IMR-90 (cell line): ENCODE data around the gene STAG1. TPM values are rescaled to one million over a fixed set of nuclear protein-coding genes. Genes with fewer than 3 reads are reported as not detected.
A peak's percentile ranks its signal among the peaks of the same experiment; 100 is the strongest.

Source experiments
- ATAC-seq: fragments of 200-7000 bp; cut with Tn5 transposase; 2 replicates; pipeline ENCODE4 v1.9.1; 2020; ENCODE audit warnings: low read depth, mild to moderate bottlenecking, moderate library complexity
- BruUV-seq: library from RNA; stranded (reverse); fragments of 400-500 nt; replicated peaks from 2 replicates; lab custom pipeline; 2021; lab: Mats Ljungman, UMichigan
- CTCF ChIA-PET: fragments of 300-600 bp; formaldehyde crosslinking; extraction: SDS; loops from one replicate; lab custom pipeline; 2021; ENCODE audit warnings: antibody characterized with exemption; lab: Yijun Ruan, JAX
- POLR2A ChIA-PET: fragments of 300-600 bp; sonication (Branson Sonifier 250); formaldehyde crosslinking; loops from one replicate; lab custom pipeline; 2022; ENCODE audit warnings: antibody characterized with exemption; ENCODE audit not compliant: unreplicated experiment; lab: Charles Lee
- DNase-seq: peaks from one replicate; pipeline ENCODE4 v3.0.0; 2013
- H2AFZ ChIP-seq: replicated peaks from 2 replicates; pipeline ENCODE3; 2013; ENCODE audit warnings: low read length, mild to moderate bottlenecking; ENCODE audit not compliant: poor library complexity
- H2AK5ac ChIP-seq: 2 replicates; pipeline ENCODE4 v1.6.1; 2013; ENCODE audit warnings: low read depth, low read length, inconsistent platforms
- H2AK9ac ChIP-seq: replicated peaks from 2 replicates; pipeline ENCODE3; 2013; ENCODE audit warnings: mild to moderate bottlenecking, low read depth, low read length, moderate library complexity; ENCODE audit not compliant: poor library complexity
- H2BK120ac ChIP-seq: 2 replicates; pipeline ENCODE4 v1.6.1; 2013; ENCODE audit warnings: low read depth, low read length, inconsistent platforms
- H2BK15ac ChIP-seq: 3 replicates; pipeline ENCODE4 v1.6.1; 2013; ENCODE audit warnings: low read depth, low read length, inconsistent platforms
- H2BK20ac ChIP-seq: 2 replicates; pipeline ENCODE4 v1.6.1; 2013; ENCODE audit warnings: low read depth, mild to moderate bottlenecking, inconsistent platforms, low read length, moderate library complexity
- H2BK5ac ChIP-seq: 2 replicates; pipeline ENCODE4 v1.6.1; 2013; ENCODE audit warnings: mild to moderate bottlenecking, low read depth, low read length, inconsistent platforms; ENCODE audit not compliant: poor library complexity, severe bottlenecking
- H3K14ac ChIP-seq: replicated peaks from 2 replicates; pipeline ENCODE4 v1.6.1; 2013; ENCODE audit warnings: low read depth, low read length, inconsistent platforms
- H3K18ac ChIP-seq: 2 replicates; pipeline ENCODE4 v1.6.1; 2013; ENCODE audit warnings: low read depth, low read length, control low read depth
- H3K23ac ChIP-seq: 2 replicates; pipeline ENCODE4 v1.6.1; 2013; ENCODE audit warnings: low read depth, low read length, inconsistent platforms
- H3K27ac ChIP-seq: 2 replicates; pipeline ENCODE4 v1.5.1; 2013; ENCODE audit warnings: mild to moderate bottlenecking, control low read depth, low read length; ENCODE audit not compliant: insufficient read depth
- H3K27me3 ChIP-seq: 2 replicates; pipeline ENCODE4 v1.6.1; 2013; ENCODE audit warnings: low read length; ENCODE audit not compliant: control insufficient read depth, insufficient read depth
- H3K36me3 ChIP-seq: 2 replicates; pipeline ENCODE4 v1.6.1; 2013; ENCODE audit warnings: low read length, mixed read lengths; ENCODE audit not compliant: control insufficient read depth, insufficient read depth
- H3K4ac ChIP-seq: 2 replicates; pipeline ENCODE4 v1.6.1; 2013; ENCODE audit warnings: low read depth, low read length, inconsistent platforms
- H3K4me1 ChIP-seq: 2 replicates; pipeline ENCODE4 v1.6.1; 2013; ENCODE audit warnings: low read length, mixed read lengths; ENCODE audit not compliant: control insufficient read depth, insufficient read depth
- H3K4me2 ChIP-seq: 2 replicates; pipeline ENCODE4 v1.6.1; 2013; ENCODE audit warnings: low read depth, mild to moderate bottlenecking, control low read depth, low read length, moderate library complexity
- H3K4me3 ChIP-seq: 2 replicates; pipeline ENCODE4 v1.5.1; 2013; ENCODE audit warnings: low read depth, mild to moderate bottlenecking, control low read depth, low read length, moderate library complexity; ENCODE audit not compliant: insufficient read depth
- H3K56ac ChIP-seq: 2 replicates; pipeline ENCODE4 v1.6.1; 2013; ENCODE audit warnings: low read length, inconsistent platforms; ENCODE audit not compliant: insufficient read depth; ENCODE audit errors: extremely low read depth
- H3K79me1 ChIP-seq, 2 experiments: 2 replicates each; pipeline ENCODE4 v1.6.1; 2013; ENCODE audit warnings: low read length in 2 of 2, inconsistent platforms in 1 of 2, low read depth in 1 of 2
- H3K9ac ChIP-seq: 2 replicates; pipeline ENCODE4 v1.6.1; 2013; ENCODE audit warnings: low read depth, low read length, control low read depth
- H3K9me1 ChIP-seq: 2 replicates; pipeline ENCODE4 v1.6.1; 2013; ENCODE audit warnings: low read length, inconsistent platforms; ENCODE audit not compliant: insufficient read depth
- H3K9me3 ChIP-seq: 2 replicates; pipeline ENCODE4 v1.6.1; 2013; ENCODE audit warnings: low read length; ENCODE audit not compliant: control insufficient read depth, insufficient read depth
- H4K20me1 ChIP-seq: 2 replicates; pipeline ENCODE4 v1.6.1; 2013; ENCODE audit warnings: low read length, inconsistent platforms; ENCODE audit not compliant: insufficient read depth
- H4K5ac ChIP-seq: 2 replicates; pipeline ENCODE4 v1.6.1; 2013; ENCODE audit warnings: mild to moderate bottlenecking, low read depth, low read length, control low read depth
- H4K8ac ChIP-seq, 2 experiments: 2 replicates each; pipeline ENCODE4 v1.6.1; 2013; ENCODE audit warnings: low read depth in 2 of 2, low read length in 2 of 2, control low read depth in 1 of 2, inconsistent platforms in 1 of 2
- H4K91ac ChIP-seq: 2 replicates; pipeline ENCODE4 v1.6.1; 2013; ENCODE audit warnings: low read depth, low read length, inconsistent platforms; ENCODE audit not compliant: insufficient read depth
- BHLHE40 ChIP-seq: fragments of 150-350 bp; IDR thresholded peaks from 2 replicates; pipeline ENCODE4 v1.6.1; 2016; ENCODE audit warnings: mild to moderate bottlenecking, low read depth, low read length
- CEBPB ChIP-seq: IDR thresholded peaks from 2 replicates; pipeline ENCODE4 v1.6.1; 2012; ENCODE audit warnings: low read depth, low read length, improper control_type of control experiment
- CHD1 ChIP-seq: IDR thresholded peaks from 2 replicates; pipeline ENCODE4 v1.6.1; 2012; ENCODE audit warnings: low read depth, low read length, improper control_type of control experiment
- ELK1 ChIP-seq: fragments of 150-350 bp; IDR thresholded peaks from 2 replicates; pipeline ENCODE4 v1.6.1; 2016; ENCODE audit warnings: low read depth, mild to moderate bottlenecking, low read length, moderate library complexity, borderline replicate concordance
- FOS ChIP-seq: fragments of 150-350 bp; IDR thresholded peaks from 2 replicates; pipeline ENCODE4 v1.6.1; 2016; ENCODE audit warnings: low read depth, low read length
- MAFK ChIP-seq: IDR thresholded peaks from 2 replicates; pipeline ENCODE4 v1.6.1; 2012; ENCODE audit warnings: low read depth, low read length, improper control_type of control experiment
- MAZ ChIP-seq: IDR thresholded peaks from 2 replicates; pipeline ENCODE4 v1.6.1; 2012; ENCODE audit warnings: low read depth, mild to moderate bottlenecking, low read length, improper control_type of control experiment, moderate library complexity, borderline replicate concordance
- MXI1 ChIP-seq: IDR thresholded peaks from 2 replicates; pipeline ENCODE4 v1.6.1; 2012; ENCODE audit warnings: low read depth, mild to moderate bottlenecking, low read length, moderate library complexity, borderline replicate concordance
- NFE2L2 ChIP-seq: fragments of 150-350 bp; IDR thresholded peaks from 2 replicates; pipeline ENCODE4 v1.6.1; 2016; ENCODE audit warnings: low read depth, mild to moderate bottlenecking, low read length
- POLR2A ChIP-seq: IDR thresholded peaks from 2 replicates; pipeline ENCODE4 v1.6.1; 2012; ENCODE audit warnings: mild to moderate bottlenecking, low read depth, low read length
- RAD21 ChIP-seq: IDR thresholded peaks from 2 replicates; pipeline ENCODE4 v1.6.1; 2012; ENCODE audit warnings: low read length, improper control_type of control experiment
- RCOR1 ChIP-seq: IDR thresholded peaks from 2 replicates; pipeline ENCODE4 v1.6.1; 2012; ENCODE audit warnings: mild to moderate bottlenecking, low read length, improper control_type of control experiment; ENCODE audit not compliant: insufficient replicate concordance
- RFX5 ChIP-seq: IDR thresholded peaks from 2 replicates; pipeline ENCODE4 v1.8.0; 2012; ENCODE audit warnings: low read depth, mild to moderate bottlenecking, low read length, moderate library complexity
- SMC3 ChIP-seq: fragments of 150-350 bp; IDR thresholded peaks from 2 replicates; pipeline ENCODE4 v1.6.1; 2016; ENCODE audit warnings: low read depth, mild to moderate bottlenecking, antibody characterized with exemption, low read length, moderate library complexity
- USF2 ChIP-seq: fragments of 150-350 bp; IDR thresholded peaks from 2 replicates; pipeline ENCODE4 v1.6.1; 2017; ENCODE audit warnings: mild to moderate bottlenecking, antibody characterized with exemption, low read length, low read depth
- dilution Hi-C: fragments of 300-500 bp; cut with HindIII; formaldehyde crosslinking; loops from one replicate; pipeline ENCODE4 v1.14.3; 2018; ENCODE audit warnings: low sequenced_read_pairs; ENCODE audit not compliant: unreplicated experiment
- in situ Hi-C: fragments of 300-500 bp; cut with MboI; formaldehyde crosslinking; loops from 3 replicates; pipeline ENCODE4 v1.14.3; 2019; ENCODE audit warnings: low sequenced_read_pairs, inconsistent platforms, mixed read lengths
- intact Hi-C: fragments of 100-400 bp; cut with micrococcal nuclease; formaldehyde crosslinking; loops from 2 replicates; pipeline ENCODE4 v1.10.0; 2022
- polyA plus RNA-seq, 3 experiments: library from polyadenylated mRNA; depleted of rRNA; stranded (reverse); fragments of >200 nt; gene quantifications; 2 replicates each; pipeline ENCODE4 v1.2.3, GENCODE V29; 2012; ENCODE audit warnings: low replicate concordance in 1 of 3
- total RNA-seq: library from RNA; depleted of rRNA; stranded (reverse); fragments of >200 nt; gene quantifications from 2 replicates; pipeline ENCODE4 v1.2.3, GENCODE V29; 2012
- TF ChIP-seq, protein P1 (sequence below): conservative IDR thresholded peaks from 2 replicates; pipeline ENCODE4 v1.5.1; 2012; ENCODE audit warnings: mild to moderate bottlenecking, low read depth, low read length, improper control_type of control experiment

Gene STAG1
- total and polyA plus RNA-seq, 2 of the 4 experiments (the other 2 are of a cell fraction) = 9.6 to 32.3 TPM

GRCh38 chr3:136414476-136414875 is 337.7 kb downstream of the STAG1 start:
- H3K9ac ChIP-seq = no peak overlapping the region
- no peak for TF ChIP-seq CEBPB
- TF ChIP-seq BHLHE40 = no peak
- no peak for TF ChIP-seq ELK1
- no peak for TF ChIP-seq RAD21
- TF ChIP-seq SMC3 = no peak
- TF ChIP-seq MAZ = no peak
- no peak for TF ChIP-seq MXI1
- no peak for TF ChIP-seq RCOR1
- TF ChIP-seq POLR2A = no peak
- no peak for TF ChIP-seq CHD1
- TF ChIP-seq, protein P1, sequence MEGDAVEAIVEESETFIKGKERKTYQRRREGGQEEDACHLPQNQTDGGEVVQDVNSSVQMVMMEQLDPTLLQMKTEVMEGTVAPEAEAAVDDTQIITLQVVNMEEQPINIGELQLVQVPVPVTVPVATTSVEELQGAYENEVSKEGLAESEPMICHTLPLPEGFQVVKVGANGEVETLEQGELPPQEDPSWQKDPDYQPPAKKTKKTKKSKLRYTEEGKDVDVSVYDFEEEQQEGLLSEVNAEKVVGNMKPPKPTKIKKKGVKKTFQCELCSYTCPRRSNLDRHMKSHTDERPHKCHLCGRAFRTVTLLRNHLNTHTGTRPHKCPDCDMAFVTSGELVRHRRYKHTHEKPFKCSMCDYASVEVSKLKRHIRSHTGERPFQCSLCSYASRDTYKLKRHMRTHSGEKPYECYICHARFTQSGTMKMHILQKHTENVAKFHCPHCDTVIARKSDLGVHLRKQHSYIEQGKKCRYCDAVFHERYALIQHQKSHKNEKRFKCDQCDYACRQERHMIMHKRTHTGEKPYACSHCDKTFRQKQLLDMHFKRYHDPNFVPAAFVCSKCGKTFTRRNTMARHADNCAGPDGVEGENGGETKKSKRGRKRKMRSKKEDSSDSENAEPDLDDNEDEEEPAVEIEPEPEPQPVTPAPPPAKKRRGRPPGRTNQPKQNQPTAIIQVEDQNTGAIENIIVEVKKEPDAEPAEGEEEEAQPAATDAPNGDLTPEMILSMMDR = no peak
- no peak for TF ChIP-seq MAFK
- no peak for TF ChIP-seq RFX5
- TF ChIP-seq USF2 = no peak
- no peak for TF ChIP-seq FOS
- no peak for TF ChIP-seq NFE2L2
- H3K18ac ChIP-seq = no peak overlapping the region; the same call in 1 of the 2 replicates
- H2AFZ ChIP-seq = no peak overlapping the region
- no peak overlapping the region for H4K8ac ChIP-seq
- H2BK20ac ChIP-seq = no peak overlapping the region
- no peaks in the 10 kb centered on the region for H3K4me1 ChIP-seq
- ChIA-PET POLR2A (no interaction called here), CTCF (no interaction called here)
- H4K20me1 ChIP-seq = no peaks in the 10 kb centered on the region
- H3K27me3 ChIP-seq = no peaks in the 10 kb centered on the region
- no peaks in the 10 kb centered on the region for H3K9me3 ChIP-seq
- no peaks in the 10 kb centered on the region for H3K9me1 ChIP-seq
- dilution Hi-C loops (no loop called here), in situ Hi-C loops (no loop called here), intact Hi-C loops (no loop called here)
- ATAC-seq = no peak; the same call in 1 of the 2 replicates
- no peak overlapping the region for H2BK15ac ChIP-seq
- DNase-seq = peak; percentile 6
- no peak overlapping the region for H3K23ac ChIP-seq
- H2BK5ac ChIP-seq = no peak overlapping the region
- no peak overlapping the region for H3K27ac ChIP-seq
- no peak overlapping the region for H2AK5ac ChIP-seq
- peaks cover 3 to 7% of the 10 kb centered on the region in 2 experiments; a peak in 1 of 4 replicates for H3K79me1 ChIP-seq
- no peak overlapping the region for H4K91ac ChIP-seq
- H3K36me3 ChIP-seq = peaks cover 11% of the 10 kb centered on the region; the same call in 1 of the 2 replicates
- H3K4ac ChIP-seq = no peak overlapping the region
- H2BK120ac ChIP-seq = no peak overlapping the region
- no peak overlapping the region for H4K5ac ChIP-seq
- BruUV-seq = no TSS peak
- no peak overlapping the region for H3K4me2 ChIP-seq
- H3K4me3 ChIP-seq = no peak overlapping the region
- no peak overlapping the region for H2AK9ac ChIP-seq
- H3K56ac ChIP-seq = no peak overlapping the region
- H3K14ac ChIP-seq = no peak overlapping the region
